ENCODE data around the gene MPL.

Gene MPL

GRCh38 chr1:43322506-43322905 lies 15.1 kb upstream of the MPL start:
- DNase-seq (ENCODE audit: low read depth in 2 of 3, low spot score in 2 of 3) = no peak

DNA sequence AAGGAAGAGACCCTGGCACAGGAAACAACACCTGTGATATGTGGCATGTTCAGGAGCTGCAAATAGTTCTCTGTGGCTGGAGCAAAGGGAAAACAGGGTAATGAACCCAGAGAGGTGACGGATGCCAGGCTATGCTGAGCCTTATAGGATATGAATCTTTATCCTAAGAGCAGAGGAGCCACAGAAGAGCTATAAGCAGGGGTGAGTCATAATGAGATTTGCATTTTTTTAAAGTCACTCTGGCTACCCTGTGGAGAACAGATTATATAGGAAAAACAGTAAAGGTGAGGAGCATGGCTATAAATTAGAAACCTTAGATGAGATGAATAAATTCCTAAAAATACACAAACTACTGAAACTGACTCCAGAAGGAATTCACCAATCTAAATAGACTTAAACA lies 12.8 kb upstream of the MPL start:
- DNase-seq (ENCODE audit: low read depth in 2 of 3, low spot score in 2 of 3) = no peak

GRCh38 chr1:43325381-43325780 lies 12.2 kb upstream of the MPL start:
- no peak for DNase-seq (ENCODE audit: low read depth in 2 of 3, low spot score in 2 of 3)

DNA sequence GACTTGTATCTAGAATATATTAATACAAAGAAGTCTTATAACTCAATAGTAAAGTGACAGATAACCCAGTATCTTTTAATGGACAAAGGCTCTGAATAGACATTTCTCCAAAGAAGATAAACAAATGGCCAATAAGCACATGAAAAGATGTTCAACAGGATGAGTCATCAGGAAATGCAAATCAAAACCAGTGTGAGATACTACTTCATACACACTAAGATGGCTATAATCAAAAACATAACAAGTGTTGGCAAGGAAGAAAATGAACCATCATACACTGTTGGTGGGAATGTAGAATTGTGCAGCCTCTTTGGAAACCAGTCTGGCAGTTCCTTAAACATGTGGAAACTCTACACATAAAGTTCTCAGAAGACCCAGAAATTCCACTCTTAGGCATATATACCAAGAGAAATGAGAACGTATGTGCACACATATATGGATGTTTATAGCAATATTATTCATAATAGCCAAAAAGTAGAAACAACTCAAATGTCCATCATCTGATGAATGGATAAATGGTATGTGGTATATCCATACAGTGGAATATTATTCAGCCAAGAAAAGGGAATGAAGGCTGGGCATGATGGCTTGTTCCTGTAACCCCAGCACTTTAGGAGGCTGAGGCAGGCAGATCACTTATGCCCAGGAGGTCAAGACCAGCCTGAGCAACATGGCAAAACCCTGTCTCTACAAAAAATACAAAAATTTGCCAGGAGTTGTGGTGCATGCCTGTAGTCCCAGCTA lies 9.9 kb upstream of the MPL start:
- DNase-seq (ENCODE audit: low read depth in 2 of 3, low spot score in 2 of 3) = no peak

DNA sequence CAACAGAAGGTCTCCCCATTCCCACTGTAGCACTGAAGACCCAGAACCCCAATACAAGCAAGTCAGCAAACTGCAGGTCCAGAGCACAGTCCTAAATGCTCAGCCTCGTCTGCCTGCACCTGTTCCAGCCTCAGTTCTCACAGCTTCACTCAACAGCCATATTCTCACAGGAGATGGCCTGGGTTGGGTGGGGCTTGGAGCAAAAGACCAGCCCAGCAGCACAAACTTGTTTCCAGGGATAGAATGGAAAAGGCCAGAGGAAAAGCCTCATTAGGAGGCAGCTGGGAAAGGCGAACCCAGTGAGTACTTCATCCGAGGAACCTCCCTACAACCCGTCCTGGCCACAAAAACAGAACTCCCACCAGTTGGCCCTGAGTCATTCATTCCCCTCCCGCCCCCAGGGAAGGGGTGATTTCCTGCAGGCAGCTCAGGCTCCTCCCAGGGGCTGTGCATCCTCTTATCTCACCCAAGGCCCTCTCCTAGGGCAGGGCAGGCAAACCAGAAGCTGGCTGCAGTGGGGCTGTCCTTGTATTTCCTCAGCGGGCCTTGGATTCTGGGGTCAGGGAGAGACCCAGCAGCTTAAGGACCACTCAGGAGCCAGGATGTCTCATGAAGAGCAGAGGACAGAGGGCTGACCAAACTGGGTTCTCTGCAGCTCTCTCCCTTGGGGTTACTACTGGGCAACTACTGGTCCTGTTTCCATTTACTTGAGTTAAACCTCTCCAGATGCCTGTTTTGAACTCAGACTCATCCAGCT lies 7.4 kb upstream of the MPL start:
- DNase-seq (ENCODE audit: low read depth in 2 of 3, low spot score in 2 of 3) = peak; percentile 27 to 39 (median 30)

GRCh38 chr1:43331688-43332087 lies 5.9 kb upstream of the MPL start:
- DNase-seq (ENCODE audit: low read depth in 2 of 3, low spot score in 2 of 3) = no peak

- DNase-seq (ENCODE audit: low read depth in 2 of 3, low spot score in 2 of 3) = no peak
Observed at GRCh38 chr1:43334453-43335205, 3.0 kb upstream of the MPL start.

DNA sequence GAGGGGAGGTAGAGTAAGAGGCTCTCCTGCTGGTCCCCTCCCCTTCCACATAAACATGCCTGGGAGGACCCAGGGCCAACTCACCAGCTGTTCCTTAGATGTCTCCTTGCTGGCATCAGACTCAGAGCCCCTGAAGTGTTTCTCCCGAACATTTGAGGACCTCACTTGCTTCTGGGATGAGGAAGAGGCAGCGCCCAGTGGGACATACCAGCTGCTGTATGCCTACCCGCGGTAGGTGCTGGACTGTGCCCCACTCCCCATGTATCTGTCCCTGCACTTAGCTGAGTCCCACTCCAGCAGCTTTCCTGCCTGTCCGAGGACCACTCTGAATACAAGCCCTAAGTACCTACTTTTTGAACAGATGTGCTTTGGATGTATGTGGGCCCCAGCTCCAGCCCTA lies 383 bp downstream of the MPL start:
- DNase-seq (ENCODE audit: low read depth in 2 of 3, low spot score in 2 of 3) = no peak

DNA sequence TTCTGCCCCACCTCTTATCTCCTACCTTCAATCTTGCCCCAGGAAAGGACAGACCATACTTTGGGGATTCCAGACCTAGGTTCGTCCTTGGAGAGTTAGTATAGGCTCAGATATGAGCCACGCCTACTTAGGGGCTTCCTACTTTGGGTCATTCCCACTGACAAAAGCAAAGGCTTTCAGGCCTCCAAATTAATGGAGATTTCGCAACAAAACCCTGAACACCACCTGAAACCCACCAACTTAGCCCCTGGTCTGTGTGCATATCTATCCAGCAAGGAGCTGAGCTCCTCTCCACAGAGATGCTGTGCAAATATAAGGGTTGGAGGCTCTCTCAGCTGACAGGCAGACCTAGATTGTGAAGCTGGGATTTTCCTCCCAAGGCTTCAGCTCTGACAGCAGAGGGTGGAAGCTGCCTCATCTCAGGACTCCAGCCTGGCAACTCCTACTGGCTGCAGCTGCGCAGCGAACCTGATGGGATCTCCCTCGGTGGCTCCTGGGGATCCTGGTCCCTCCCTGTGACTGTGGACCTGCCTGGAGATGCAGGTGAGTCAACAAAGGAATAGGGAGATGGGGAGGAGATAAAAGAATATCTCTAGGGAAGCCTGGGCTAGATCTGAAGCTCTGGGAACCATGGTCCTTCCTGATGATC lies 2.1 kb downstream of the MPL start:
- no peak for DNase-seq (ENCODE audit: low read depth in 2 of 3, low spot score in 2 of 3)

GRCh38 chr1:43340559-43340958 lies 2.9 kb downstream of the MPL start:
- DNase-seq (ENCODE audit: low read depth in 2 of 3, low spot score in 2 of 3) = no peak

DNA sequence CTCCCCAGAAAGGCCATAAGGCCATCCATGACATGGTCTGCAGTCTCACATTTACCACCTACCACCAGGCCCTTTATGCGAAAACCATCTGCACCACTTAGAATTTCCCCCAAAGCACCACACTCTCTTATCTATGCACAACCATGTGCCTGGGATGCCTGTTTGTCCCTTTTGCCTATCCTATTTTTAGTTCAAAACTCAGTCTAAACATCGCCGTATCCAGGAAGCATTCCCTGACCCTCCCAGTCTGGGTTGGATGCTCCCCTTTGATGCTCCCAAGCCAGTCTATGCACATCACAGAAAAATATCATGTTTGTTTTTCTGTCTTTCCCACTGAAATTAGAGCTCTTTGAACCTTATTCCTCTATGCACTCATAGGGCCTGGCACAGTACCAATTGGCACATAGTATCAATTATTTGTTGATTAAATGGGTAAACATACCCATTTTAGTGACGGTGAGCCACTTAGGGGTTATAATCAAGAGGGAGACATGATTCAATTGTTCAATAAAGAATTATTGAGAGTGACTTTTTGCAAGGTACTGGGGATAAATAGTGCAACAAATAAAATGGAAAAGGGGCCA lies 6.7 kb downstream of the MPL start:
- no peak for DNase-seq (ENCODE audit: low read depth in 2 of 3, low spot score in 2 of 3)

DNA sequence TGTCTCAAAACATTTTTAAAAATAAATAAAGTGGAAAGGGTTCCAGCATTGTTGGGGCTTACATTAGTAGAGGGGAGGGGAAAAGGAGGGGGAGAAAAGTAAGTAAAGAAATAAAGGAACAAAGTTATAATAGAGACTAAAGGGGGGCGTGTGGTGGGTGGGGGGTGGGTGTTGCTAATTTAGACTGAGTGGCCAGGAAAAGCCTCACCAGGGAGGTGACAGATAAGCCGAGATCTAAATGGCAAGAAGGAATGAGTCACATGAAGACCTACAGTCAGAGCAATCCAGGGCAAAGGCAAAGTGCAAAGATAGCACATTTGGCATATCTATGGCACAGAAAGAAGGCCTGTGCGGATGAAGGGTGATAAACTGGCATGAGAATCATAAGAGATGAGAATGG lies 7.5 kb downstream of the MPL start:
- no peak for DNase-seq (ENCODE audit: low read depth in 2 of 3, low spot score in 2 of 3)

- no peak for DNase-seq (ENCODE audit: low read depth in 2 of 3, low spot score in 2 of 3)
Observed at GRCh38 chr1:43346636-43347035, 9.0 kb downstream of the MPL start.

GRCh38 chr1:43348343-43348808 lies 10.8 kb downstream of the MPL start:
- no peak for DNase-seq (ENCODE audit: low read depth in 2 of 3, low spot score in 2 of 3)

- no peak for DNase-seq (ENCODE audit: low read depth in 2 of 3, low spot score in 2 of 3)
Observed at GRCh38 chr1:43348809-43349593, 11.4 kb downstream of the MPL start.

GRCh38 chr1:43349594-43350306 lies 12.1 kb downstream of the MPL start:
- DNase-seq (ENCODE audit: low read depth in 2 of 3, low spot score in 2 of 3) = no peak

- no peak for DNase-seq (ENCODE audit: low read depth in 2 of 3, low spot score in 2 of 3)
Observed at GRCh38 chr1:43350976-43351375, 13.4 kb downstream of the MPL start.

- DNase-seq (ENCODE audit: low read depth in 2 of 3, low spot score in 2 of 3) = no peak
Observed at GRCh38 chr1:43351421-43352350, 14.1 kb downstream of the MPL start.

GRCh38 chr1:43352351-43352705 lies 14.7 kb downstream of the MPL start:
- no peak for DNase-seq (ENCODE audit: low read depth in 2 of 3, low spot score in 2 of 3)

All from activated CD8-positive, alpha-beta memory T cell treated with anti-CD3 and anti-CD28 coated beads for 48 hours (primary cell).